Mucosa of rectum (tissue), 2 donors: ENCODE measurements around the gene ATP6V0C.

Experiments used
- H3K27ac ChIP-seq, 2 donors: one replicate each; pipeline ENCODE4 v1.7.0; 2013; ENCODE audit warnings: inconsistent platforms in 2 of 2, low read depth in 2 of 2, low read length in 2 of 2
- H3K27me3 ChIP-seq, 2 donors: one replicate each; pipeline ENCODE4 v1.7.0; 2013; ENCODE audit warnings: low read length in 2 of 2; ENCODE audit not compliant: control insufficient read depth in 2 of 2, insufficient read depth in 2 of 2
- H3K36me3 ChIP-seq, 2 donors: one replicate each; pipeline ENCODE4 v1.7.0; 2013; ENCODE audit warnings: low read length in 2 of 2; ENCODE audit not compliant: control insufficient read depth in 2 of 2, insufficient read depth in 2 of 2
- H3K4me1 ChIP-seq, 2 donors: one replicate each; pipeline ENCODE4 v1.7.0; 2013; ENCODE audit warnings: low read length in 2 of 2, mild to moderate bottlenecking in 1 of 2; ENCODE audit not compliant: control insufficient read depth in 2 of 2, insufficient read depth in 2 of 2
- H3K4me3 ChIP-seq, 2 donors: one replicate each; pipeline ENCODE4 v1.7.0; 2013; ENCODE audit warnings: low read length in 2 of 2
- H3K9ac ChIP-seq, 2 donors: one replicate each; pipeline ENCODE4 v1.7.0; 2013; ENCODE audit warnings: low read length in 2 of 2, low read depth in 1 of 2, mild to moderate bottlenecking in 1 of 2
- H3K9me3 ChIP-seq, 2 donors: one replicate each; pipeline ENCODE4 v1.7.0; 2013; ENCODE audit warnings: low read length in 2 of 2; ENCODE audit not compliant: control insufficient read depth in 2 of 2
- donor health status: healthy.
- donor health status: Normal muscosa, but diverticular disease.

ATP6V0C gene

GRCh38 chr16:2470234-2470601, 43.5 kb upstream of the ATP6V0C start:
- H3K36me3 ChIP-seq: no peaks in the 10 kb centered on the region
- H3K4me1 ChIP-seq: peaks cover 22 to 28% of the 10 kb centered on the region in 2 donors
- no peak overlapping the region for H3K4me3 ChIP-seq
- peaks cover 33 to 44% of the 10 kb centered on the region in 2 donors for H3K27me3 ChIP-seq
- H3K9ac ChIP-seq: no peak overlapping the region
- H3K9me3 ChIP-seq: no peaks in the 10 kb centered on the region
- no peak overlapping the region for H3K27ac ChIP-seq

GRCh38 chr16:2470603-2471015, 43.1 kb upstream of the ATP6V0C start:
- Histone ChIP-seq H3K27ac (no peak overlapping the region), H3K9me3 (no peaks in the 10 kb centered on the region), H3K4me3 (no peak overlapping the region), H3K36me3 (no peaks in the 10 kb centered on the region), H3K4me1 (peaks cover 22 to 30% of the 10 kb centered on the region in 2 donors), H3K9ac (no peak overlapping the region), H3K27me3 (peaks cover 33 to 44% of the 10 kb centered on the region in 2 donors)

GRCh38 chr16:2471016-2471652, 42.6 kb upstream of the ATP6V0C start, which contains the start of gene NTN3:
Gene NTN3, plus strand, starts transcription at chr16:2471297. Its CDS starts 405 bp downstream, at chr16:2471702.
- no peak within 1 kb of the TSS for H3K27ac ChIP-seq
- no peaks in the 10 kb centered on the region for H3K9me3 ChIP-seq
- H3K36me3 ChIP-seq: no peaks in the 10 kb centered on the region
- no peak within 1 kb of the TSS for H3K9ac ChIP-seq
- H3K4me1 ChIP-seq: peaks cover 27 to 35% of the 10 kb centered on the region in 2 donors
- peaks cover 33 to 44% of the 10 kb centered on the region in 2 donors for H3K27me3 ChIP-seq
- no peak within 1 kb of the TSS for H3K4me3 ChIP-seq

- Histone ChIP-seq H3K27ac (no peak overlapping the region), H3K4me3 (no peak overlapping the region), H3K9me3 (no peaks in the 10 kb centered on the region), H3K27me3 (peaks cover 33 to 44% of the 10 kb centered on the region in 2 donors), H3K4me1 (peaks cover 28 to 35% of the 10 kb centered on the region in 2 donors), H3K9ac (no peak overlapping the region), H3K36me3 (no peaks in the 10 kb centered on the region)
Observed at GRCh38 chr16:2471653-2472487, 41.9 kb upstream of the ATP6V0C start.

- Histone ChIP-seq H3K9ac (no peak overlapping the region), H3K4me3 (no peak overlapping the region), H3K36me3 (no peaks in the 10 kb centered on the region), H3K9me3 (no peaks in the 10 kb centered on the region), H3K27me3 (peaks cover 33 to 44% of the 10 kb centered on the region in 2 donors), H3K4me1 (peaks cover 28 to 32% of the 10 kb centered on the region in 2 donors), H3K27ac (no peak overlapping the region)
Observed at GRCh38 chr16:2472488-2472864, 41.3 kb upstream of the ATP6V0C start.

- Histone ChIP-seq H3K4me3 (peak overlapping the region in 1 of 2 donors; percentile 15), H3K27ac (no peak overlapping the region), H3K9ac (no peak overlapping the region), H3K9me3 (no peaks in the 10 kb centered on the region), H3K36me3 (no peaks in the 10 kb centered on the region), H3K4me1 (peaks cover 24 to 32% of the 10 kb centered on the region in 2 donors), H3K27me3 (peaks cover 33 to 44% of the 10 kb centered on the region in 2 donors)
Observed at GRCh38 chr16:2472885-2473445, 40.8 kb upstream of the ATP6V0C start.

GRCh38 chr16:2473446-2473926, 40.3 kb upstream of the ATP6V0C start:
- Histone ChIP-seq H3K9me3 (no peaks in the 10 kb centered on the region), H3K4me1 (peaks cover 18 to 27% of the 10 kb centered on the region in 2 donors), H3K9ac (no peak overlapping the region), H3K36me3 (no peaks in the 10 kb centered on the region), H3K27ac (no peak overlapping the region), H3K27me3 (peaks cover 33 to 42% of the 10 kb centered on the region in 2 donors), H3K4me3 (peak overlapping the region; percentile 7 to 15)

- Histone ChIP-seq H3K36me3 (no peaks in the 10 kb centered on the region), H3K4me1 (peaks cover 16 to 23% of the 10 kb centered on the region in 2 donors), H3K9ac (peak overlapping the region; percentile 52 to 79), H3K27ac (peak overlapping the region; percentile 50 to 68), H3K27me3 (peaks cover 28 to 36% of the 10 kb centered on the region in 2 donors), H3K9me3 (no peaks in the 10 kb centered on the region), H3K4me3 (peak overlapping the region; percentile 74)
Observed at GRCh38 chr16:2473999-2474876, 39.5 kb upstream of the ATP6V0C start.

- peak within 1 kb of the TSS; percentile 50 to 68 for H3K27ac ChIP-seq
- H3K9ac ChIP-seq: peak within 1 kb of the TSS; percentile 52 to 79
- H3K36me3 ChIP-seq: no peaks in the 10 kb centered on the region
- peaks cover 16 to 23% of the 10 kb centered on the region in 2 donors for H3K4me1 ChIP-seq
- peaks cover 22 to 29% of the 10 kb centered on the region in 2 donors for H3K27me3 ChIP-seq
- no peaks in the 10 kb centered on the region for H3K9me3 ChIP-seq
- H3K4me3 ChIP-seq: peak within 1 kb of the TSS; percentile 74
Observed at GRCh38 chr16:2474877-2475412, 38.8 kb upstream of the ATP6V0C start, which contains the start of gene TBC1D24. Gene TBC1D24, plus strand, starts transcription at chr16:2475127. Its CDS starts 21,022 bp downstream, at chr16:2496149.
